G401.6 (cell line): ENCODE measurements around the gene SEPHS1.
"Not testable (repeated sequence)": the region's sequence is repeated elsewhere in the genome, so short reads cannot be mapped to it uniquely, and the experiment has no call there.

ENCODE experiments used
- FAIRE-seq: peaks from 2 replicates; lab custom pipeline; 2012; peaks lifted over from hg19 to GRCh38; lab: Jason Lieb, UNC

The SEPHS1 gene

GRCh38 chr10:13322615-13323148, 25.4 kb downstream of the SEPHS1 start:
- FAIRE-seq = no peak

GRCh38 chr10:13321576-13321975, 26.5 kb downstream of the SEPHS1 start:
- no peak for FAIRE-seq

GRCh38 chr10:13319166-13319565, 28.9 kb downstream of the SEPHS1 start:
- no peak for FAIRE-seq

GRCh38 chr10:13317474-13317873, 30.6 kb downstream of the SEPHS1 start:
- FAIRE-seq = no peak

- FAIRE-seq = no peak
Measured at GRCh38 chr10:13316635-13317311, 31.3 kb downstream of the SEPHS1 start.

- no peak for FAIRE-seq
Measured at GRCh38 chr10:13315361-13315760, 32.7 kb downstream of the SEPHS1 start.

GRCh38 chr10:13311177-13311575, 36.9 kb downstream of the SEPHS1 start:
- no peak for FAIRE-seq

GRCh38 chr10:13310518-13311176, 37.4 kb downstream of the SEPHS1 start:
- no peak for FAIRE-seq

GRCh38 chr10:13309792-13310191, 38.3 kb downstream of the SEPHS1 start:
- FAIRE-seq = no peak

- no peak for FAIRE-seq
Measured at GRCh38 chr10:13308096-13308495, 40.0 kb downstream of the SEPHS1 start.

GRCh38 chr10:13306103-13306502, 42.0 kb downstream of the SEPHS1 start:
- FAIRE-seq = no peak

GRCh38 chr10:13302821-13303555, 45.1 kb downstream of the SEPHS1 start:
- FAIRE-seq = no peak

GRCh38 chr10:13299437-13300287, 48.4 kb downstream of the SEPHS1 start, which contains the start of gene PHYH:
Gene PHYH, minus strand, starts transcription at chr10:13300064. Its CDS starts 22 bp downstream, at chr10:13300042.
- peak; percentile 23 for FAIRE-seq

GRCh38 chr10:13298748-13299436, 49.2 kb downstream of the SEPHS1 start:
- no peak for FAIRE-seq

- FAIRE-seq = no peak
Measured at GRCh38 chr10:13296476-13296875, 51.6 kb downstream of the SEPHS1 start.

- no peak for FAIRE-seq
Measured at GRCh38 chr10:13294784-13295183, 53.3 kb downstream of the SEPHS1 start.

GRCh38 chr10:13291821-13292773, 56.0 kb downstream of the SEPHS1 start:
- no peak for FAIRE-seq

- no peak for FAIRE-seq
Measured at GRCh38 chr10:13291061-13291460, 57.0 kb downstream of the SEPHS1 start.

- no peak for FAIRE-seq
Measured at GRCh38 chr10:13284050-13284449, 64.0 kb downstream of the SEPHS1 start.

- not testable (repeated sequence) for FAIRE-seq
Measured at GRCh38 chr10:13282348-13282747, 65.7 kb downstream of the SEPHS1 start.
